Measurements from ENCODE around the gene SLC2A1.

Gene SLC2A1

DNA sequence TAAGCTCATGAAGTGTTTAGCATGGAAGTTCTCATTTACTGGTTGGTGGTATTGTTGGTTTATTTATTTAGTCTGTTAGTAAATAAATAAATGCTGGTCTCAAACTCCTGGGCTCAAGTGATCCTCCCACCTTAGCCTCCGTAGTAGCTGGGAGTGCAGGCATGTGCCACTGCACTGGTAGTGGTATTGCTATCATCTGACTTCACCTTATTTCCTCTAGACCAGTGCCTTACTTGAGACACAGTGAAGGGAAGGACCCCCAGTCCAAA, 1.4 kb upstream of the SLC2A1 start:
- no peak for DNase-seq

DNA sequence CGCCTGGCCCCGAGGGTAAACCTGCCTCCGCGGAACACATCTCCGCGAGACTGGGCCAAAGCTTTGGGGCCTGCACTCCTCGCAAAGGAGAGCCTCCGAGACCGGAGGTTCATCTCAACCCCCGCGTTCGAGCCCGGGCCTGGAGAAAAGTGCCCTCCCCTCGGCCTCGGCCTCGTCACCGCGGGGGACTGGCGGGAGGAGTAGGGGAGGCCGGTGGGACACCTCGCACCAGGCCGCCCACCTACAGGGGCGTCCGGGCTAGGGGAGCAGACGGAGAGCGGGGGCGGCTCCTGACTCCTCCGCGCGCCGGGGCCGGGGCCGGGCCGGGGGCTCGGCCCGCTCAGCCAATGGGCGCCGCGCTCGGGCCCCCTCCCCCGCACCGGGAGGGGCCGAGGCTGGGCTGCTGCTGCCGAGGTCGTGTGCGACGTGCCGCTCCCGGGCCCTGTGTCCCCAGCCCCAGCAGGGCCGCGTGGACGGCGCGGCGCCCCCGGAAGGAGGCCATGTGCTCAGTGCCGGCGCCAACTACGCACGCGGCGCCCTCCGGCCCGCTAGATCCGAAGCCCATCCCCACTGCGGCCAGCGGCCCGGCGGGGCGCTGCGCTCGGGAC, 684 bp downstream of the SLC2A1 start:
- DNase-seq: peak; percentile 46

DNA sequence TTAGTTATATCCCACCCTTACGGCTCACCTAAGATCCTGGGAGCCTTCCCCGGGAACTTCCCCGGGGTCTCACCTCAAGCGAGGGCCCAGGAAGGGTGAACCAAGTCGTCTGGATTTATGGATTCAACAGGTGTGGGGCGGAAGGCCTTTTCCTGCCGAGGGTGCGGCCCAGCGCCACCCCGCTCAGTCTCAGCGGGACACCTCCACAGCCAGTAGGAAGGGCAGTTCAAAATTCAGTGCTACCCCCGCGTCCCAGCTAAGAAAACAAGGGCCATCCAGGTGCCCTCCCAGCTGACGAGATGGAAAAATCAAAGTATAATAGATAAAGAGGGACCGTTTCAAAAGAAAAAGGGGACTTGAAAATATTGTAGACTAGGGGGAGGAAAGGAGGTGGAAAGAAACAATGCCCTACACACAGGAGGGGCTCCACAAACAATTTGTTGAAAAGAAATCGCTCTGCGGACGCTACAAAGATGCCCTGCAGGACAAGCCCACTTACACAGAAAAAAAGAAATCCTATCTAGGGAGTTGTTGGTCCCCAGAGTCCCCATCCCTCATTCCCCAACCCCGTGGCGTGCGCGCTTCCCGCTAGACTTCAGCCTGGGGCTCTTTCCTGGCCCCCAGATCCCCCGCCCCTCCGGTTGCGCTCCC, 1.3 kb downstream of the SLC2A1 start:
- no peak for DNase-seq

DNA sequence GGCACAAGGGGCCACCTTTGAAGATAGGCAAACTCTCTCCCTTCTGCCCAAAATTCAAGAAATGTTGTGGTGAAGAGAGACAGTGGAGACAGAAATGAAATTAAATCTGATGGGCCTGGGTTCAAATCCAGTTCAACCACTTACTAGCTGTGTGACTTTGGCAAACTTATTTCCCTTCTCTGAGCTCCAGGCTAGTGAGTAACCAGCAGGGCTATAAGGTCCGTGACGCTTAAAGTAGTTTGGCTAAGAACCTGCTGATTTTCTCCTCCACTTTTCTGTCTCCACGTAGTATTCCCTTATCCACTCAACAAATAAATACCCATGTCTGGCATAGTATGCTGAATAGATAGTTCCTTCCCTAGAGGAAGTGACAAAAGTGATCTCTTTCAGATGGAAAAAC, 1.9 kb downstream of the SLC2A1 start:
- DNase-seq: no peak

DNA sequence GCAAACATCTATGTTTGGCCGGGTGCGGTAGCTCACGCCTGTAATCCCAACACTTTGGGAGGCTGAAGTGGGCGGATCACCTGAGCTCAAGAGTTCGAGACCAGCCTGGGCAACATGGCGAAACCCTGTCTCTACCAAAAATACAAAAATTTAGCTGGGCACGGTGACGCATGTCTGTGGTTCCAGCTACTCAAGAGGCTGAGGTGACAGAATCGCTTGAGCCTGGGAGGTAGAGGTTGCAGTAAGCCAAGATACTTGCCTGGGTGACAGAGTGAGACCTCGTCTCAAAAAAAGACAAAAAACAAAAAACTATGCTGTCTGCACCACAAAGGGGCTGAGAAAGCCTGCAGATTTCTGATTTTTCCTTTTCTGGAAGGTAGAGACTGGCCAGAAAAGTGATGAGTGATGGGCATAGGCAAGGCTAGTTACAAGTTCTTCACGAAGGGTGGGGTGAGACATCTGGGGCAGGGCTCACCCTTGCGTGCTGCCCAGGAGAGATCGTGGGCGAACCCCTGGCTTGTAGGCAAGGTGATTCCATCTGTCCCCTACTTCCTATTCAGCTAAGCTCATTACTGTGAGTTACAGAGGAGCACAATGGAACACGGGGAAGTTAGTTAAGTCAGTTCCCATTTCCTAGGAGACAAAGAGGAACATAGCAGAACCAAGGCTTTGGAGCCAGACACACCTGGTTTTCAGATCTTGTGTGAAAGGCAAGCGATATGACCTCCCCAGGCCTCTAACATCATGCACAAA, 3.2 kb downstream of the SLC2A1 start:
- DNase-seq: no peak

DNA sequence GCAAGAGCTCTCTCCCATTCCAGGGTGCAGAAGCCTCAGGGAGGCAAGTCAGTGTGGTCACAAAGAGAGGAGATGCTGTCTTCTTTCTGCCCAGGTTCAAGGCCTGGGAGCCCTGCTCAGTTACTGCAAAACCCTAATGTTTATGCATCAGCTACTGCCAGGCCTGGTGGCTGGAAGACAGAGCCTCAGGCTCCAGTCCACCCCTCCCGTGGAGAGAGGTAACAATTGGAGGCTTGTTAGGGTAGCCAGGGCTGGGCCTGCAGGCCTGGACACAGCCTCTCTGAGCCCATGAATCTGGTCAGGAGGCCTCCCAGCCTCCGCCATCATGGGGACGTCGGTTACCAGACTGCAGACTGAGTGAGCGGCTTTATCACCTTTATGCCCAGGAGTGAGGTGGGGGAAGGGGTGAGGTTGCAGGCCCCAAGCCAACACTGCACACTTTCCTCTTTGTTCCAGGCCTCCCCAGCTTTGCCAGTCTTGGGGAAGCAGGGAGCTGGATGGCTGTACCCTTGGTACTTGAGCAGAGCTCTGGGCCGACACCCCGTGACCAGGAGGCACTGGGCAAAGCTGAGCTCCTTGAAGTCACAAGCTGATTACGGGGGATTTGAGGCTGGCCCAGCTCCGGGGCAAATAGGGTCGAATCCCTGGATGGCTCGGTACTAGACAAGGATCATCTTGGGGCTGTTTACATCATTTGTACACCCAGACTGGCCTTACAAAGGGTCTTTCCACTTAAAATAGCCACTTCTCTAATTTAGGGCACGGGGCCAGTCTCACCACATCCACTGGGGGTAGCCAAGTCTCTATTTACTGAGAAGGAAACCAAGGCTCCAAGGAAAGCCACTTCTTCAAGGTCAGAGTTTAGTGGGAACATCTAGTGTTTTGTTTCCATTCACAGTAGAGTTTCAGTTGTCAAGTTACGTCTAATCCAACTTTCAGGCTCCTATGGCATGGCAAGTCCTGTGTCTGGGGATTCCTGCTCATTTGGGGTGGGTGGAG, 5.2 kb downstream of the SLC2A1 start:
- DNase-seq: no peak

DNA sequence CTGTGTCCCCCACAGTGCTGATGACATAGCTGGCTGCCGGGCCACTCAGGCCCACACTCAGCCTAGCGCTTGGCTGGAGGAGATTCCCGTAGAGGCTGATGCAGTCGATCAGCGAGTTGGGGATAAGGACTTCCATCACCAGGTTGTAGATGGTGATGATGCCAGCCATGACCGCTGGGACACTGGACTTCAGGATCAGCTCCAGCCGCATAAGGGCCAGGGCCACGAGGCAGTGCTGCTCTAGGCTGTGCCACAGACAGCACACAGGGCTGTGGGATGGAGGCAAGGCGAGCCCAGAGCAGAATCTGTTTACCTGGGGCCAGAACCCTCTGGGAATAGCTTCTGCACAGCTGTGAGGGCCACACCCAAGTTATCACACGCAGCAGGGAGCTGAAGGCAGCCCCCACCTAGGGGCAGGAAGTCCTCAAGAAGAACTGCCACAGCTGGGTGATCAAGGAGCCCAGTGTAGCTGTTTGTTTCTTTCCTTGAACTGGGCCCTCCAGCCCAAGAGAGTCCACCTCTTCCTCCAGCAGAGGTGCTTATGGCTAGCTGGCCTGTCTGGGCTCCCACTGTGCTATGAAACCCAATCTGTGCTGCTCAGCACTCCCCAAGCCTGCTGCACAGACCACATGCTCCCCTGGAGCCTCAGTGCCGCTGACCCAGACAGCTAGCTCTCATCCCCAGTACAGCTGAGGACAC, 6.2 kb downstream of the SLC2A1 start:
- no peak for DNase-seq

DNA sequence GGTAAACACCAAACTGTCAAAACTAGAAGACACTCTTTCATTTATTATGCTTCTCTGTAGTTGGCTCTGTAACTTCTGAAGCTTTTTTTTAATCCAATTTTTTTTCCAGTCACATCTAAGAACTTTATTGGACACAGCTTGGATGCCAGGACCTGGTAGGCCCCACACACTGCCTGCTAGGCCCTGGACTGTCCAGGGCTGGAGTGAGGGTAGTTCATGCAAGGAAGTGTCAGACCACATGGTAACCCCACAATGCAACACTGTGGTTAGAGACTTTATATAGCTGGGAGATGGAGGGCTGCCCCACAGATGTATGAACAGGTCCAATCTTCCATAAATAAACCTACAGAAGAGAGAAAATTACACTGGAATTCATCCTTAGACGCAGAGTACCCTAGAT, 7.1 kb downstream of the SLC2A1 start:
- no peak for DNase-seq

DNA sequence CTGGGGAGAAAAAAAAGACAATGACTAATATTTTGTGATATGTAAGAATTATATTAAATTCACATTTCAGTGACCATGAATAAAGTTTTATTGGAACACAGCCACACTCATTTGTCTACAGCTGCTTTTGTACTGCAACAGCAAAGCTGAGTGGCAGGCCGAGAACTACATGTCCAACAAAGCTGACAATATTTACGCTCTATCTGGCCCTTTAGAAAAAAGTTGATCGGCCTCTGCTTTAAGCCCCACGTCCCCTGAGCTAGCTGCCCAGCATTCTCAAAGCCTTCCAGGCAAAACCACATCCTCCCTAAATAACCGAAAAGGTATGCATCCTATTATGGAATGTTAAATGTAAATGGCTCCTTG, 8.6 kb downstream of the SLC2A1 start:
- no peak for DNase-seq

DNA sequence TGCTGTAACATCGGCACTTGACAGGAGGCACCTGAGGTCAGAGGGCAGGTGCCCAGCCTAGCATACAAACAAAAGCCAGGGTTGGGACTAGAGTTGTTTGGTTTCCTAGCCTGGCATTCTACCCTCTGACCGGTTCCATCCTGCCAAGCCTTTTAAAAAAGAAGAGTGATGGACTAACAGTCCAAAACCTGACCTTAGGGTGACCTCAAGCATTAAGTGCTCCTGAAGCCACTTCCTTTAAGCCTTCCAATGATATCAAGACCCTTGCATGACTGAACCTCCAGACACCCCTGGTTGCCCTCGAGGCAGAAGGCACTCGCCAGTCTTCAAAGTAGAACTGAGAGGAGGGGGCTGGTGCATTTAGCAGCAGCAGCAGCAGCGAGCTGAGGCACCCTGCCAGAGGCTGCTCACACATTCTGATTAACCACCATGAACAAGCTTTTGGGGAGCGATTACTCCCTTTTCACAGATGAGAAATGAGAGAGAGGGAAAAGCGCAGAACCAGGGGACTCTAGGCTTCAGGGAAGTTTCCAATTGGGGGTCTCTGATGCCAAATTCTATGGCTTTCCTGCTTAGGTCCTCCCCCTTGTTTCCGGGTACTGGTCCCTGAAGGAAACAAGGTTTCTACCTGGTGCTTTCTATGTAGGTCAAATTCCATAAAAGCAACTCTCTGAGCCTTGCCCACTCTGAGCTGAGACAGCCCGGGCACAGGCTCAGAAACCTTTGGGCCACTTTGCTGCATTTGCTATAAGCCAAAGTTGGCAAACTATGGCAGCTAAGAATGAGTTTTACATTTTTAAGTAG, 9.2 kb downstream of the SLC2A1 start:
- no peak for DNase-seq

DNA sequence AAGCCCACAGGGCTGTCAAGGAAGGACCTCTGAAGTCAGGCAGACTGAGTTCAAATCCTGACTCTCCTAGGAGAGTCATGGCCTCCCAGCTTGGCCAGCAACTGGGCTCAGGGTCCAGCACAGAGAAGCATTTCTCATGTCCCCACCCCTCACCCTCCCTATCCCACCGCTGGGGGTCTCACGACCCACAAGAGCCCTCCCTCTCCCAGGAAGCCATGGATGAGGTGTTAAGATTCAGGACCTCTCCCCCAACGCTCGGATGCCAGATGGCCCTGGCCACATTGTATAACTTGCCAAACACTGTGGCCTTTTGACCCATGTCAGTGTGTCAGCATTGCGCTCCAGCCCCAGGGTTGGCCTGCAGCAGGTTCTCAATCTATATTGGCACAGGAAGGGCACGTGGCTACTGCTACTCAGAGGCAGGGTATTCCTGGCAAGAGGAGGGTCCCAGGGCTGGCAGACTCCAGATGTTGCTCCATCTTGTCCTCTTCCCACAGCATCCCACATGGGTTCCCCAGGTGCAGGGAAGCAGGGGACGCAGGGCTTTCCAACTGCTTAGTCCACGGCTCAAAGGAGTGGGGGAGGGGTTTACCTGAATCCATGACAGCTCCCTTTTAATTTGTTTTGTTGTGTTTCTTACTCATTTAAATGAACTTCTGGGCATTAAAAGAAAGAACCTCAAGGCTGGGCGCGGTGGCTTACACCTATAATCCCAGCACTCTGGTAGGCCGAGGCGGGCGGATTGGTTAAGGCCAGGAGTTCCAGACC, 10.5 kb downstream of the SLC2A1 start:
- no peak for DNase-seq

DNA sequence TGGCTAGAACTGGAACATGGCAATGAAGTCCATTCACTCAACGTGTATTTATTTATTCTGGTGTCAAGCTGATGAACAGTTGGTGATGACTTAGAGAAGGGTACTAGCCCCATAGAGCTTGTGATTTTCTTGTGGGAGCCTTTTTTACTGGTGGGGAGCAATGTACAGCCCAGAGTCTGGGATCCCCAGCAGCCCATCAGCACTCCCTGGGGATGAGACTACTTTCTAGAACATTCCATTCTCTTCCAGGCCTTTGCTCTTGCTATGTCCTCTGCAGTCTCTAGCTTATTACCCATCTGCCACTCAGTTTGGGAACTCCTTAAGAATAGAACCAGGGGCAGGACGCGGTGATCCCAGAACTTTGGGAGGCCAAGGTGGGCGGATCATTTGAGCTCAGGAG, 11.6 kb downstream of the SLC2A1 start:
- no peak for DNase-seq

DNA sequence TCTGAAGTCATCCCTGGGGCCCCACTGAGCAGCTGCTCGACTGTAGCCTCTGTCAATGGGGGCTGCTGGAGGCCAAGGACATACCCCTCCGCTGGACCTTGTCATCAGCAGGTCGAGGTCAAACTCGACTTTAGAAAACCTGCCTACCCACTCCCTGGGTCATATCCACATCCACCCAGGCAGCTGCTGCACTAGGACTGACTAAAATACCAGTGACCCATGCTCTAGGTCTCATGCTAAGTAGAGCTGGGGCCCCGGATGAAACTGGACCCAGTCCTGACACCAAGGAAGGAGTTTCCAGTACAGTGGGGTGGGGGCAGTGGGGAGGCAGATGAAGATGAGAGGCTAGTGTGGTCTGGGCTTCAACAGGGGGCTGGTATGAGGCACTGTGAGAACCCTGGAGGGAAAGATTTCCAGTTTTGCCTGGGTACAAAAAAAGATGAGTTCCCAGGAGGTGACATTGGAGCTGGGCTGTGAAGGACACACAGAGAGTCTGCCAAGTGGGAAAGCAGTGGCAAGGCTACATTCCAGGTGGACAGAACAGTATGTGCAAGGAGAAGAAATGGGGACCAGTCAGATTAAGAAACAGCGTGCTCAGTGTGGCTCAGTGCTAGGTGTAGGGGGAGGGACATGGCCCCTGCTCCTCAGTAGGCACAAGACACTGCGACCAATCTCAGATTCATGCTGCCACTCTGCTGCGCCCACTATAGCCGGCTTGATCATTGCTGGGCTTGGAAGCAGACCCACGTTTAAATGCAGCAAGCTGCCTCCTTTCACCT, 12.4 kb downstream of the SLC2A1 start:
- DNase-seq: no peak

DNA sequence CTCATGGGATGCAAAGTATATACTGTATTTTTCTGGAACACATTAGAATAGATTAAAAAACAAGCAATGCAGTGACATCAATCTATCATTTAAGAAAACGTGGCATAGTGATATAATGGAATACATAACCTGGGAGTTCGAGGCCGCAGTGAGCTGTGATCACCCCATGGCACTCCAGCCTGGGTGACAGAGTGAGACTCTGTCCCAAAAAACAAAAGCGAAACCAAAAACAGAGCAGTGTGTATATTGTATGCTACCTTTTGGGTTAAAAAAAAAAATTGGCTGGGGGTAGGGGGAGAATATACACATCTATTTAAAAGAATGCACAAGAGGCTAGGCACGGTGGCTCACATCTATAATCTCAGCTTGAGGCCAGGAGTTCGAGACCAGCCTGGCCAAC, 13.5 kb downstream of the SLC2A1 start:
- no peak for DNase-seq

DNA sequence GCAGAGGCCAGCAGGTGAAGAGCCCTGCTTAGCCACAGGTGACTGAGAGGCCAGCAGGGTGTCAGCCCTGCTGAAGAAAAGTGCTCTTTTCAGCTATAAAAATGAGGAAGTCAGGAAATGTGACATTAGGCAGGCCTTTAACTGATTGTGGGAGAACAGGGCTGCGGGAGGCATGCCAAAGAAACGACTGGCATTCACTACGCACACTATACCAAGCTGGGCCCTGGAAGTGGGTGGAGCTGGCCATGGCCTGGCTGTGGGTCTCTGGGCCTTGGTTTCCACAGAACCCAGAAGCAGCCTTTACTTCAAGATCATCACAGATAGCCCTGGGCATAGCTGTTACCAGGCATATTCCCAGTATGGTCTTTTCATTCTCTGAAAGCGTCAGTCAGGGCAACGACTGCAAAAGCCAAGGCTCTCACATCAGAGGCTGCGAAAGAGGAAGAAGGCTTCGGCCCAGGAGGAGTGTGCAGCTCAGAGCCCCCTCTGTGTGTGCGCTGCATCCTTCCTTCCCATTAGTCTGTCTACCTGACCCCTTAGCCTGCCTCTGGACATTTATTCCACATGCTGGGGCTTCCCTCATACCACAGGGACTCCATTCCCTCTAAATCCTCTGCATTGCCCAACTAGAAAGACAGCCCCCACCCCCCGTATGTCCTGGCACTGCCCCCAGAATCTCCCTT, 14.3 kb downstream of the SLC2A1 start:
- DNase-seq: no peak

DNA sequence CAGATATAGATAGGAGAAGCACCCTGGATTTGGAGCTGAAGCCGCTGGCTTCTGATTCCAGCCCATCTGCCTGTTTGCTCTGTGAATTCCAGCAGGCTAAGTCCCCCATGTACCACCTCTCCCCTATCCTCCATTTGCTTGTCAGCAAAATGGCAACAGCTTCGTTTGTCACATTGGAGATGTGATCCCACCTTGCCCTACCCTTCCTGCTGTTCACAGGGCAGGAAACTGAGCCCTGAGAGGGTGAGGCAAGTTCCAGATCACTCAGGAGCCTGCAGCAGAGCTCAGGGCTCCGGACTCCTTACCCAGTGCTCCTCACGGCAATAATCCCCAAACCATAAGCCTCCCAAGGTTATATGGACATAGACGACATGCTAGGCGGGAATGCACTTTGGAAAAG, 14.9 kb downstream of the SLC2A1 start:
- no peak for DNase-seq

DNA sequence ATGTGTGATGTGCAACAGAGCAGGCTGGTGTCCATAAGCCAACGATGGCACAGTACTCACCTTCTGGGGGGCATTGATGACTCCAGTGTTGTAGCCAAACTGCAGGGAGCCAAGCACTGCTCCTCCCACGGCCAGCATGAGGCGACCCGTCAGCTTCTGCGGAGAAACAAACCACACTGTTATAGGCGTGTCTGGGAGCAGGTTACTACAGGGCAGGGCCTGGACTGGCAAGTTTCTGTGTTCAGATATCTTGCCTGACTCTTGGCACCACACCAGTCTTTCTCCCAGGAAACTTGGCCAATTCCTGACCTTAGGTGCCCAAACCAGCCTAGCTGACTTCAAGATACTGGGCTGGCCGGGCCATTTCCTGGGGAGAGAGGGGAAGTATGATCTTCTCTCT, 15.5 kb downstream of the SLC2A1 start:
- DNase-seq: no peak

DNA sequence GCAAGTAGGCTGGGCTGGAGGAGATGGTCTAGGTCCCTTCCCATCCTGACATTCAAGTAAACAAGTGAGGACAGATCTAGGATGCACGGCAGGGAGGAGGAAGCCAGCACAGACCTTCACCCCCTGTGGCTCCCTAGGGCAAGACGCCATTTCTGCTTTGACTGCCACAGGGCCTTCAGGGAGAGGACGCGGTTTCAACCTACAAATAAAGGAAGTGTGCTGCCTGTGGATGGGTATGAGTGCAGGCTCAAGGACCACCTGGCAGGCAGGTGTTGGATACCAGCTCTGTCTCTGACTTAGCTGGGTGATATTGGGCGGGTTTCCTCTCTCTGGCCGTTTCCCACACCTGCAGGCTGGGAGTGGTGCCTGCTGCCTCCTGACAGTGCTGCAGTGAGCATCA, 16.2 kb downstream of the SLC2A1 start:
- DNase-seq: no peak

DNA sequence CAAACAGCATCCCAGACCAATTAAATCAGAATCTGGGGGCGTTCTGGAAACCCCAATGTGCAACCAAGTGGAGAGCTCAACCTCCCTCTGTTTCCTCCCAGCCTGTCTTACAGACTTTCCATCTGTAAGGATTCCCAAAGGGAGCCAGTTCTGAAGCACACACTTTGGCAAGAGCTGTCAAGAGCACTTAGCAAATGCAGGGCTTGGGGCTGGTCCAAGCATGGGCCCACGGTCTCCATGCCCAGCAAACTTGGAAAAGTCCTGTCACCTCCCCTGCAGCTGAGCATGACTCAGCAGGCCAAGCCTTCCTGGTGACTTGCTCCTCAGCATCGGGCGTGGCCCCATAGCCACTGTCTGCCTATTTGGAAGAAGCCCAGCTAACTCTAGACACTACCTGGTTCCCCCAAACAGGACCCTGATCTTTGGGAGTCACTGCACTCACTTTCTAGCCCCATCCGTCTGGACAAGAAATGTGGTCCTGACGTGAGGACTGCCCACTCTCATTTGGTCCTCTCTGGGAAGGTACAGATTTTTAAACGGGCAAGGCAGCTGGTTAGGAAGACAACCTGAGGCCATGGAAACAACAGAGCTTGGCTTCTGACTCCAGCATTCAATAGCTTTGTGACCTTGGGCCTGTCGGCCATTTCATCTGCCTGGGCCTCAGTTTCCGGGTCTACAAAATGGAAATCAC, 16.9 kb downstream of the SLC2A1 start:
- no peak for DNase-seq

All from NCI-H1092 (cell line).